Stimulated activated CD4-positive, alpha-beta T cell treated with anti-CD3 and anti-CD28 coated beads, Interleukin-15, amount 100 ng/mL, for 48 hours (primary cell): ENCODE results near the gene SYDE2.
A peak's percentile ranks its signal among the peaks of the same experiment; 100 is the strongest.
"Not testable (repeated sequence)": the region's sequence is repeated elsewhere in the genome, so short reads cannot be mapped to it uniquely, and the experiment has no call there.

Source experiments
- DNase-seq, 2 donors: peaks; one replicate each; pipeline ENCODE4 v3.0.0-alpha.2; 2020; ENCODE audit warnings: low read depth in 2 of 2

Gene SYDE2

GRCh38 chr1:85200463-85201339 lies at the start of gene SYDE2:
Gene SYDE2, minus strand, starts transcription at chr1:85201016. Its CDS starts 20 bp downstream, at chr1:85200996.
- peak; percentile 37 to 53 for DNase-seq

GRCh38 chr1:85249042-85249441 lies 48.2 kb upstream of the SYDE2 start:
- not testable (repeated sequence) for DNase-seq

- no peak for DNase-seq
These were observed 45.1 kb upstream of the SYDE2 start for GRCh38 chr1:85245891-85246290.

- DNase-seq, result no peak
These were observed 44.6 kb upstream of the SYDE2 start for GRCh38 chr1:85245456-85245855.

- DNase-seq, result no peak
These were observed 43.6 kb upstream of the SYDE2 start for GRCh38 chr1:85244271-85245061.

GRCh38 chr1:85243372-85243771 lies 42.6 kb upstream of the SYDE2 start:
- no peak for DNase-seq

- no peak for DNase-seq
These were observed 39.8 kb upstream of the SYDE2 start for GRCh38 chr1:85240643-85241042.

GRCh38 chr1:85240174-85240601 lies 39.4 kb upstream of the SYDE2 start:
- DNase-seq, result no peak

- DNase-seq, result no peak
These were observed 36.8 kb upstream of the SYDE2 start for GRCh38 chr1:85237613-85238012.

GRCh38 chr1:85230305-85230977 lies 29.6 kb upstream of the SYDE2 start:
- DNase-seq, result no peak

- no peak for DNase-seq
These were observed 28.8 kb upstream of the SYDE2 start for GRCh38 chr1:85229574-85230097.

- no peak for DNase-seq
These were observed 28.2 kb upstream of the SYDE2 start for GRCh38 chr1:85228972-85229371.

GRCh38 chr1:85225624-85226380 lies 25.0 kb upstream of the SYDE2 start:
- DNase-seq, result no peak

- DNase-seq, result no peak
These were observed 24.2 kb upstream of the SYDE2 start for GRCh38 chr1:85224734-85225623.

- DNase-seq, result no peak
These were observed 23.5 kb upstream of the SYDE2 start for GRCh38 chr1:85224295-85224694.

GRCh38 chr1:85223334-85223733 lies 22.5 kb upstream of the SYDE2 start:
- DNase-seq, result no peak

GRCh38 chr1:85220756-85221201 lies 20.0 kb upstream of the SYDE2 start:
- DNase-seq, result no peak

- no peak for DNase-seq
These were observed 19.2 kb upstream of the SYDE2 start for GRCh38 chr1:85219853-85220610.

- DNase-seq, result no peak
These were observed 15.9 kb upstream of the SYDE2 start for GRCh38 chr1:85216697-85217096.
